PC-3 (cell line): Measurements from ENCODE around the gene SF1. TPM values are rescaled to one million over a fixed set of nuclear protein-coding genes. Genes with fewer than 3 reads are reported as not detected.

Source experiments
- ATAC-seq: fragments of 200-7000 bp; cut with Tn5 transposase; 2 replicates; pipeline ENCODE4 v1.9.1; 2020; ENCODE audit warnings: mild to moderate bottlenecking, moderate library complexity
- BruUV-seq: library from RNA; stranded (reverse); fragments of 400-500 nt; replicated peaks from 2 replicates; lab custom pipeline; 2021; lab: Mats Ljungman, UMichigan
- CTCF ChIA-PET: fragments of 300-600 bp; sonication (Branson Sonifier 250); formaldehyde crosslinking; loops from one replicate; lab custom pipeline; 2022; ENCODE audit warnings: antibody characterized with exemption; lab: Charles Lee
- POLR2A ChIA-PET: fragments of 300-600 bp; sonication (Branson Sonifier 250); formaldehyde crosslinking; loops from one replicate; lab custom pipeline; 2022; ENCODE audit warnings: antibody characterized with exemption; ENCODE audit not compliant: unreplicated experiment; lab: Charles Lee
- DNase-seq: peaks from one replicate; pipeline ENCODE4 v3.0.0-alpha.2; 2015
- H2AFZ ChIP-seq: fragments of 300-600 bp; sonication (generic); 2 replicates; pipeline ENCODE4 v1.6.0; 2016; ENCODE audit warnings: antibody characterized with exemption, low read length
- H3F3A ChIP-seq: fragments of 300-600 bp; sonication (generic); one replicate; pipeline ENCODE4 v1.6.0; 2017; ENCODE audit warnings: antibody characterized with exemption, low read length, control low read depth, mild to moderate bottlenecking; ENCODE audit not compliant: unreplicated experiment
- H3K27ac ChIP-seq: fragments of 300-600 bp; sonication (generic); 2 replicates; pipeline ENCODE4 v1.5.1; 2016; ENCODE audit warnings: mild to moderate bottlenecking, low read length
- H3K27me3 ChIP-seq: fragments of 300-600 bp; sonication (generic); 2 replicates; pipeline ENCODE4 v1.6.1; 2016; ENCODE audit warnings: low read length, mixed read lengths
- H3K36me3 ChIP-seq: fragments of 300-600 bp; sonication (generic); 2 replicates; pipeline ENCODE4 v1.6.1; 2016; ENCODE audit warnings: low read depth, mixed run types, low read length, mixed read lengths
- H3K4me1 ChIP-seq: fragments of 300-600 bp; sonication (generic); 2 replicates; pipeline ENCODE4 v1.5.1; 2016; ENCODE audit warnings: low read length; ENCODE audit not compliant: insufficient read depth
- H3K4me2 ChIP-seq: fragments of 300-600 bp; sonication (generic); 2 replicates; pipeline ENCODE4 v1.6.0; 2016; ENCODE audit warnings: low read length
- H3K4me3 ChIP-seq: fragments of 300-600 bp; sonication (generic); 2 replicates; pipeline ENCODE4 v1.5.1; 2016; ENCODE audit warnings: mild to moderate bottlenecking, low read length, mixed read lengths
- H3K79me2 ChIP-seq: fragments of 300-600 bp; sonication (generic); 2 replicates; pipeline ENCODE4 v1.6.1; 2017; ENCODE audit warnings: low read length, mixed read lengths
- H3K9ac ChIP-seq: fragments of 300-600 bp; sonication (generic); 2 replicates; pipeline ENCODE4 v1.6.0; 2016; ENCODE audit warnings: mild to moderate bottlenecking, low read length
- H3K9me2 ChIP-seq: fragments of 300-600 bp; sonication (generic); replicated peaks from 2 replicates; pipeline ENCODE4 v1.6.1; 2016; ENCODE audit warnings: mixed run types, low read length, mixed read lengths
- H3K9me3 ChIP-seq: fragments of 300-600 bp; sonication (generic); 2 replicates; pipeline ENCODE4 v1.6.1; 2016; ENCODE audit warnings: low read length, mixed read lengths
- H4K20me1 ChIP-seq: fragments of 300-600 bp; sonication (generic); 2 replicates; pipeline ENCODE4 v1.6.1; 2016; ENCODE audit warnings: low read length, mixed read lengths
- EZH2 ChIP-seq: fragments of 300-600 bp; sonication (generic); IDR thresholded peaks from one replicate; pipeline ENCODE4 v1.6.1; 2017; ENCODE audit warnings: antibody characterized with exemption, mild to moderate bottlenecking, low read length; ENCODE audit not compliant: unreplicated experiment
- EZH2phosphoT487 ChIP-seq: fragments of 300-600 bp; sonication (generic); IDR thresholded peaks from 2 replicates; pipeline ENCODE4 v1.6.1; 2018; ENCODE audit warnings: mild to moderate bottlenecking, antibody characterized with exemption, low read length, borderline replicate concordance
- intact Hi-C: fragments of 100-400 bp; cut with micrococcal nuclease; formaldehyde crosslinking; loops from 2 replicates; pipeline ENCODE4 v1.9.0; 2023
- total RNA-seq: library from RNA; depleted of rRNA; stranded (reverse); fragments of >200 nt; gene quantifications from 2 replicates; pipeline ENCODE4 v1.2.3, GENCODE V29; 2014
- TF ChIP-seq, protein P1 (sequence below): fragments of 300-600 bp; sonication (generic); conservative IDR thresholded peaks from 2 replicates; pipeline ENCODE4 v1.5.1; 2017; ENCODE audit warnings: antibody characterized with exemption, low read depth, mild to moderate bottlenecking, low read length

SF1 gene
- total RNA-seq, 1 experiment from 2014 or later, result 217 TPM

DNA sequence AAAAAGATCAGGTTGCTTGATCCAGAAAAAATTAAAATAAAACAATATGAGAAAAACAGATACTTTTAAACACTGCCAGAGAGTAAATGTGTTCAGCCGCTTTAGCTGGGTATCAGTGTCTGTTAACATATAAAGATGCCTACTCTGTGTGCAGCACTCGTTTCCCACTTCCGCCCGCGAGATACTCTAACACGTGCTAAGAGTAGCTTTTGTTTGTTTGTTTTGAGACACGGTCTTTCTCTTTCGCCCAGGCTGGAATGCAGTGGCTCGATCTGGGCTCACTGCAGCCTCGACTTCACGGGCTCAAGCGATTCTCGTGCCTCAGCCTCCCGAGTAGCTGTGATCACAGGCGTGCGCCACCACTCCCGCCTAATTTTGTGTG is 32.5 kb upstream of the SF1 start:
- peak overlapping the region; percentile 93 for H2AFZ ChIP-seq
- peak overlapping the region; percentile 84 for H3K9ac ChIP-seq
- ChIA-PET CTCF (no interaction called here), POLR2A (no interaction called here)
- no peaks in the 10 kb centered on the region for H3K27me3 ChIP-seq
- H4K20me1 ChIP-seq, result no peaks in the 10 kb centered on the region
- H3K4me3 ChIP-seq, result peak overlapping the region; percentile 89
- ATAC-seq, result peak; percentile 17
- peaks cover 10% of the 10 kb centered on the region; the same call in 1 of the 2 replicates for H3K4me1 ChIP-seq
- H3K36me3 ChIP-seq, result no peaks in the 10 kb centered on the region; the same call in 1 of the 2 replicates
- H3K79me2 ChIP-seq, result peaks cover 18% of the 10 kb centered on the region
- H3K9me3 ChIP-seq, result no peaks in the 10 kb centered on the region
- TF ChIP-seq EZH2 (no peak), EZH2phosphoT487 (no peak)
- TF ChIP-seq, protein P1, sequence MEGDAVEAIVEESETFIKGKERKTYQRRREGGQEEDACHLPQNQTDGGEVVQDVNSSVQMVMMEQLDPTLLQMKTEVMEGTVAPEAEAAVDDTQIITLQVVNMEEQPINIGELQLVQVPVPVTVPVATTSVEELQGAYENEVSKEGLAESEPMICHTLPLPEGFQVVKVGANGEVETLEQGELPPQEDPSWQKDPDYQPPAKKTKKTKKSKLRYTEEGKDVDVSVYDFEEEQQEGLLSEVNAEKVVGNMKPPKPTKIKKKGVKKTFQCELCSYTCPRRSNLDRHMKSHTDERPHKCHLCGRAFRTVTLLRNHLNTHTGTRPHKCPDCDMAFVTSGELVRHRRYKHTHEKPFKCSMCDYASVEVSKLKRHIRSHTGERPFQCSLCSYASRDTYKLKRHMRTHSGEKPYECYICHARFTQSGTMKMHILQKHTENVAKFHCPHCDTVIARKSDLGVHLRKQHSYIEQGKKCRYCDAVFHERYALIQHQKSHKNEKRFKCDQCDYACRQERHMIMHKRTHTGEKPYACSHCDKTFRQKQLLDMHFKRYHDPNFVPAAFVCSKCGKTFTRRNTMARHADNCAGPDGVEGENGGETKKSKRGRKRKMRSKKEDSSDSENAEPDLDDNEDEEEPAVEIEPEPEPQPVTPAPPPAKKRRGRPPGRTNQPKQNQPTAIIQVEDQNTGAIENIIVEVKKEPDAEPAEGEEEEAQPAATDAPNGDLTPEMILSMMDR, result no peak
- no peaks in the 10 kb centered on the region for H3F3A ChIP-seq
- BruUV-seq, result no TSS peak
- peak overlapping the region; percentile 98 for H3K4me2 ChIP-seq
- H3K9me2 ChIP-seq, result no peaks in the 10 kb centered on the region
- DNase-seq, result no peak
- intact Hi-C loops, result loop anchor here (2.0 kb wide), 1 partner anchor 32 kb away; the partner anchor contains the start of gene SF1
- no peak overlapping the region for H3K27ac ChIP-seq

DNA sequence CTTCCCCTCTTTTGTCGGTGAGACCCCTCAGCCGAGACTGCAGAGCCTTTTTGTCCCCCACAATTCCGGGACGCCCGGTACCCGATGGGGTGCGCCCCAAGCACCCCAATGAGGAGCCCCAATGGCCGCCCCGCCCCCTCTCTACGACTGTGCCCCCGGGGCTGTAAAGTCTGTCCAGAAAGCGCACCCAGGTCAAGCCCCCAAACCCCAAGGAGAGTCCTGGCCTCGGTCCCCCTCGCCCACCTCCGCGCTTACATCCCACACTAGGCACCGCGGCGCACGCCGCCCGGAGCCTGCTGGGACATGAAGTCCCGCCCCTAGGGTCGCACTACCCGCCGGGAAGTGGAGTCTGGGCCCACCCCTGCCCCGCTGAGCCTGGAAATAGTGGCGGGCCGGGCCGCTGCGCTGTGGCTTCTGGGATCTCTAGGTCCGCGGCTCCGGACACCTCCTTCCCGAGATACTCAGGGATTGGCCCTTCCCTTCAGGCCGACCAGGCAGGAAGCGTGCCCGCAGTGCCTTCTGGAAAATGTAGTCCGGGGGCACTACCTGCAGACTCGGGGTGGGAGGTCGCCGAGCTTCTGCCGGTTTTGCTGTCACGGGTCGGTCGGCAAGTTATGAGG is 32.0 kb upstream of the SF1 start, which contains the start of gene MEN1:
MEN1 (minus strand) TSS at position 281 of the 620 bp plus-strand sequence. CDS start 442 bp downstream, outside the sequence.
- peak; percentile 99 for DNase-seq
- intact Hi-C loops, result loop anchor here (2.0 kb wide), 1 partner anchor 32 kb away; the partner anchor contains the start of gene SF1

More for the DNA sequence above, 32.0 kb upstream of the SF1 start, which contains the start of gene MEN1:
- peak; percentile 99 for ATAC-seq
- Histone ChIP-seq H3K9ac (peak within 1 kb of the TSS; percentile 84), H3K27me3 (no peaks in the 10 kb centered on the region), H3K36me3 (no peaks in the 10 kb centered on the region; the same call in 1 of the 2 replicates), H3K9me2 (no peaks in the 10 kb centered on the region), H3K4me2 (peak within 1 kb of the TSS; percentile 98), H3K27ac (no peak within 1 kb of the TSS; the same call in 1 of the 2 replicates), H3K4me1 (peaks cover 10% of the 10 kb centered on the region; the same call in 1 of the 2 replicates), H3K9me3 (no peaks in the 10 kb centered on the region), H4K20me1 (no peaks in the 10 kb centered on the region), H3F3A (no peaks in the 10 kb centered on the region), H3K4me3 (peak within 1 kb of the TSS; percentile 89), H2AFZ (peak within 1 kb of the TSS; percentile 93), H3K79me2 (peaks cover 18% of the 10 kb centered on the region)
- TF ChIP-seq EZH2phosphoT487, result no peak
- no peak for TF ChIP-seq EZH2
- TF ChIP-seq, protein P1, result no peak
- TSS peak; percentile 44 for BruUV-seq
- POLR2A ChIA-PET, result interaction anchor here (0.6 kb wide), 1 partner anchor 687 kb away, joined by 3 read pairs; no protein-coding TSS in a partner anchor
- CTCF ChIA-PET, result no interaction called here
